Measurements from ENCODE around the gene MAP2K5. TPM values are rescaled to one million over a fixed set of nuclear protein-coding genes. Genes with fewer than 3 reads are reported as not detected.

The MAP2K5 gene
- polyA plus RNA-seq, 1 donor from 2014 or later, result 12.1 TPM

GRCh38 chr15:67501177-67501835 is 41.2 kb upstream of the MAP2K5 start:
- Histone ChIP-seq H3K4me2 (ENCODE audit: low read length) (no peak overlapping the region), H3K4me3 (ENCODE audit: low read length) (no peak overlapping the region)

GRCh38 chr15:67501836-67502461 is 40.6 kb upstream of the MAP2K5 start:
- no peak overlapping the region for H3K4me3 ChIP-seq (ENCODE audit: low read length)
- H3K36me3 ChIP-seq (ENCODE audit: insufficient read depth, low read length), result no peaks in the 10 kb centered on the region
- H3F3A ChIP-seq (ENCODE audit: insufficient read depth, low read length, poor library complexity, severe bottlenecking), result no peaks in the 10 kb centered on the region
- no peak overlapping the region for H3K9ac ChIP-seq (ENCODE audit: low read length)
- H4K20me1 ChIP-seq (ENCODE audit: insufficient read depth), result no peaks in the 10 kb centered on the region
- no peak overlapping the region for H3K4me2 ChIP-seq (ENCODE audit: low read length)
- H3K79me2 ChIP-seq (replicated peaks; ENCODE audit: insufficient read depth, low read length), result no peaks in the 10 kb centered on the region
- no peaks in the 10 kb centered on the region for H3K9me2 ChIP-seq (ENCODE audit: insufficient read depth, low read length)
- H3K9me3 ChIP-seq (ENCODE audit: low read length), result no peaks in the 10 kb centered on the region
- H2AFZ ChIP-seq (ENCODE audit: low read depth, low read length), result no peak overlapping the region
- H3K27me3 ChIP-seq (ENCODE audit: insufficient read depth, low read depth, low read length), result peaks cover 17% of the 10 kb centered on the region
- H3K27ac ChIP-seq (ENCODE audit: low read length), result no peak overlapping the region
- TF ChIP-seq CTCF (IDR thresholded peaks at IDR 0.05; ENCODE audit: poor library complexity, severe bottlenecking) (no peak), EP300 (conservative IDR thresholded peaks at IDR 0.05; ENCODE audit: poor library complexity, severe bottlenecking) (no peak), EZH2 (IDR thresholded peaks at IDR 0.05; ENCODE audit: borderline replicate concordance, insufficient read depth, low read length, poor library complexity, severe bottlenecking) (no peak), SMC3 (conservative IDR thresholded peaks at IDR 0.05; ENCODE audit: poor library complexity) (no peak), POLR2AphosphoS5 (IDR thresholded peaks at IDR 0.05) (no peak), RAD21 (conservative IDR thresholded peaks at IDR 0.05) (no peak)
- TF ChIP-seq, protein P1, sequence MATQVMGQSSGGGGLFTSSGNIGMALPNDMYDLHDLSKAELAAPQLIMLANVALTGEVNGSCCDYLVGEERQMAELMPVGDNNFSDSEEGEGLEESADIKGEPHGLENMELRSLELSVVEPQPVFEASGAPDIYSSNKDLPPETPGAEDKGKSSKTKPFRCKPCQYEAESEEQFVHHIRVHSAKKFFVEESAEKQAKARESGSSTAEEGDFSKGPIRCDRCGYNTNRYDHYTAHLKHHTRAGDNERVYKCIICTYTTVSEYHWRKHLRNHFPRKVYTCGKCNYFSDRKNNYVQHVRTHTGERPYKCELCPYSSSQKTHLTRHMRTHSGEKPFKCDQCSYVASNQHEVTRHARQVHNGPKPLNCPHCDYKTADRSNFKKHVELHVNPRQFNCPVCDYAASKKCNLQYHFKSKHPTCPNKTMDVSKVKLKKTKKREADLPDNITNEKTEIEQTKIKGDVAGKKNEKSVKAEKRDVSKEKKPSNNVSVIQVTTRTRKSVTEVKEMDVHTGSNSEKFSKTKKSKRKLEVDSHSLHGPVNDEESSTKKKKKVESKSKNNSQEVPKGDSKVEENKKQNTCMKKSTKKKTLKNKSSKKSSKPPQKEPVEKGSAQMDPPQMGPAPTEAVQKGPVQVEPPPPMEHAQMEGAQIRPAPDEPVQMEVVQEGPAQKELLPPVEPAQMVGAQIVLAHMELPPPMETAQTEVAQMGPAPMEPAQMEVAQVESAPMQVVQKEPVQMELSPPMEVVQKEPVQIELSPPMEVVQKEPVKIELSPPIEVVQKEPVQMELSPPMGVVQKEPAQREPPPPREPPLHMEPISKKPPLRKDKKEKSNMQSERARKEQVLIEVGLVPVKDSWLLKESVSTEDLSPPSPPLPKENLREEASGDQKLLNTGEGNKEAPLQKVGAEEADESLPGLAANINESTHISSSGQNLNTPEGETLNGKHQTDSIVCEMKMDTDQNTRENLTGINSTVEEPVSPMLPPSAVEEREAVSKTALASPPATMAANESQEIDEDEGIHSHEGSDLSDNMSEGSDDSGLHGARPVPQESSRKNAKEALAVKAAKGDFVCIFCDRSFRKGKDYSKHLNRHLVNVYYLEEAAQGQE (IDR thresholded peaks at IDR 0.05; ENCODE audit: borderline replicate concordance), result no peak

More at GRCh38 chr15:67501177-67501835, 41.2 kb upstream of the MAP2K5 start:
- no peaks in the 10 kb centered on the region for H4K20me1 ChIP-seq (ENCODE audit: insufficient read depth)
- no peak overlapping the region for H3K9ac ChIP-seq (ENCODE audit: low read length)
- no peaks in the 10 kb centered on the region for H3F3A ChIP-seq (ENCODE audit: insufficient read depth, low read length, poor library complexity, severe bottlenecking)
- H3K36me3 ChIP-seq (ENCODE audit: insufficient read depth, low read length), result no peaks in the 10 kb centered on the region
- H3K27ac ChIP-seq (ENCODE audit: low read length), result no peak overlapping the region
- H3K79me2 ChIP-seq (replicated peaks; ENCODE audit: insufficient read depth, low read length), result no peaks in the 10 kb centered on the region
- H3K9me3 ChIP-seq (ENCODE audit: low read length), result no peaks in the 10 kb centered on the region
- no peak overlapping the region for H2AFZ ChIP-seq (ENCODE audit: low read depth, low read length)
- TF ChIP-seq EP300 (conservative IDR thresholded peaks at IDR 0.05; ENCODE audit: poor library complexity, severe bottlenecking) (no peak), EZH2 (IDR thresholded peaks at IDR 0.05; ENCODE audit: borderline replicate concordance, insufficient read depth, low read length, poor library complexity, severe bottlenecking) (no peak), SMC3 (conservative IDR thresholded peaks at IDR 0.05; ENCODE audit: poor library complexity) (peak; percentile 65), RAD21 (conservative IDR thresholded peaks at IDR 0.05) (peak; percentile 70), MXI1 (conservative IDR thresholded peaks at IDR 0.05; ENCODE audit: poor library complexity, severe bottlenecking) (no peak), CTCF (IDR thresholded peaks at IDR 0.05; ENCODE audit: poor library complexity, severe bottlenecking) (peak; percentile 64), POLR2AphosphoS5 (IDR thresholded peaks at IDR 0.05) (no peak)
- TF ChIP-seq, protein P1 (IDR thresholded peaks at IDR 0.05; ENCODE audit: borderline replicate concordance), result no peak
- peaks cover 17% of the 10 kb centered on the region for H3K27me3 ChIP-seq (ENCODE audit: insufficient read depth, low read depth, low read length)
- no peaks in the 10 kb centered on the region for H3K9me2 ChIP-seq (ENCODE audit: insufficient read depth, low read length)
